Calu3 (cell line): ENCODE results near the gene GGT7. TPM values are rescaled to one million over a fixed set of nuclear protein-coding genes. Genes with fewer than 3 reads are reported as not detected.

Experiments
- BruUV-seq: library from RNA; stranded (reverse); fragments of 400-500 nt; replicated peaks from 2 replicates; lab custom pipeline; 2021; lab: Mats Ljungman, UMichigan
- CTCF ChIA-PET: fragments of 300-600 bp; sonication (Branson Sonifier 250); formaldehyde crosslinking; loops from one replicate; lab custom pipeline; 2022; ENCODE audit warnings: antibody characterized with exemption; lab: Charles Lee
- DNase-seq: peaks from one replicate; pipeline ENCODE4 v3.0.0; 2022
- H3K27ac Mint-ChIP-seq: one replicate; pipeline ENCODE4 v1.8.0; 2022; ENCODE audit warnings: mixed read lengths; ENCODE audit not compliant: unreplicated experiment
- H3K27me3 Mint-ChIP-seq: one replicate; pipeline ENCODE4 v1.8.0; 2022; ENCODE audit warnings: mixed read lengths; ENCODE audit not compliant: unreplicated experiment
- H3K36me3 Mint-ChIP-seq: one replicate; pipeline ENCODE4 v1.8.0; 2022; ENCODE audit warnings: mild to moderate bottlenecking, moderate library complexity, mixed read lengths; ENCODE audit not compliant: insufficient read depth, unreplicated experiment
- H3K4me1 Mint-ChIP-seq: one replicate; pipeline ENCODE4 v1.8.0; 2022; ENCODE audit warnings: mild to moderate bottlenecking, low read depth, mixed read lengths; ENCODE audit not compliant: unreplicated experiment
- H3K4me3 Mint-ChIP-seq: one replicate; pipeline ENCODE4 v1.8.0; 2022; ENCODE audit warnings: mild to moderate bottlenecking, low read depth, moderate library complexity, mixed read lengths; ENCODE audit not compliant: unreplicated experiment
- H3K9me3 Mint-ChIP-seq: one replicate; pipeline ENCODE4 v1.8.0; 2022; ENCODE audit warnings: low read depth, mixed read lengths; ENCODE audit not compliant: unreplicated experiment
- CTCF ChIP-seq: fragments of 200-600 bp; IDR thresholded peaks from one replicate; pipeline ENCODE4 v1.8.0; 2022; ENCODE audit warnings: antibody characterized with exemption; ENCODE audit not compliant: unreplicated experiment
- intact Hi-C: fragments of 100-400 bp; cut with micrococcal nuclease; formaldehyde crosslinking; loops from one replicate; pipeline ENCODE4 v1.10.0; 2022; ENCODE audit not compliant: unreplicated experiment
- total RNA-seq: library from RNA; stranded (reverse); gene quantifications from 2 replicates; pipeline ENCODE4 v1.2.3, GENCODE V29; 2022

GGT7 gene
- total RNA-seq, 1 experiment from 2014 or later = 16.2 TPM

DNA sequence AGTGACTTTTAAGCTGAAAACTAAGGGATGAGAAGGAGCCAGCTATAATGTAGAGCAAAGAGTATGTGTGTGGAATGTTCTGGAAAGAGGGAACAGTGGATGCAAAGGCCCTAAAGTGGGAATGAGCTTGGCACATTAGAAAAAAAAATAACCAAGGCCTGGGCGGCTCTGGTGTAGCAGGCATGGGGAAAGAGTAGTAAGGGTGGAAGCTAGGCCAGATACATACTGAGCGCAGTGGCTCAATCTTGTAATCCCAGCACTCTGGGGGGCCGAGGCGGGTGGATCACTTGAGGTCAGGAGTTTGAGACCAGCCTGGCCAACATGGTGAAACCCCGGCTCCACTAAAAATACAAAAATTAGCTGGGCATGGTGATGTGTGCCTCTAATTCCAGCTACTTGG, 8.4 kb downstream of the GGT7 start:
- H3K4me3 Mint-ChIP-seq = no peak overlapping the region
- intact Hi-C loops = no loop called here
- TF ChIP-seq CTCF = no peak
- CTCF ChIA-PET = interaction anchor here (1.1 kb wide), 1 partner anchor 9 kb away, joined by 3 read pairs; the partner anchor contains the start of gene GGT7
- H3K27me3 Mint-ChIP-seq = peaks cover 4% of the 10 kb centered on the region
- DNase-seq = no peak
- H3K4me1 Mint-ChIP-seq = peaks cover 11% of the 10 kb centered on the region
- no TSS peak for BruUV-seq
- no peaks in the 10 kb centered on the region for H3K9me3 Mint-ChIP-seq
- H3K27ac Mint-ChIP-seq = peak overlapping the region; percentile 3
- H3K36me3 Mint-ChIP-seq = peaks cover 7% of the 10 kb centered on the region

- DNase-seq = no peak
- no peak overlapping the region for H3K4me3 Mint-ChIP-seq
These were observed 9.2 kb downstream of the GGT7 start for GRCh38 chr20:34863421-34863965.

DNA sequence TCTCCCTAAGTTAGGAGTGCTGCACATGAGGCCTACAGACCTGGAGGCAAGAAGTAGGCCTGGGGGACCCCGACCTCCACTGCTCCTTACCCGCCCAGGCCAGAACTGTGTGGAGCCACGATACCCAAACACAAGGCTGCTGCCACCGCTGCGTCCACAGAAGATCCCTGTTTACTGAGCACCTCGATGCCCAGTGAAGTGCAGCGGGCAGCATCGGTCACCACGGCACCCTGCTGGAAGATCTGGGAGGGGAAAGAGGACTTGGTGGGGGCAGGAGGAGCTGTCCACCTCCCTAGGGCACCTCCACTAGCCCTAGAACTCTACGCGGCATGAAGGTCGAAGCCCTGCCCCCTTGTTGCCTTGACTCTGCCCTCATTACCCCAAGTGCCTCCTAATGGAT, 9.9 kb downstream of the GGT7 start:
- CTCF ChIA-PET = interaction anchor here (0.6 to 1.4 kb wide), 3 partner anchors 13 to 184 kb away, joined by 3 to 6 read pairs (median 4); no protein-coding TSS in a partner anchor
- intact Hi-C loops = no loop called here
- H3K4me3 Mint-ChIP-seq = no peak overlapping the region

More at GRCh38 chr20:34863421-34863965, 9.2 kb downstream of the GGT7 start:
- Mint-ChIP-seq H3K9me3 (no peaks in the 10 kb centered on the region), H3K4me1 (peaks cover 11% of the 10 kb centered on the region), H3K27ac (peak overlapping the region; percentile 3), H3K27me3 (no peaks in the 10 kb centered on the region), H3K36me3 (peaks cover 7% of the 10 kb centered on the region)
- no peak for TF ChIP-seq CTCF
- BruUV-seq = no TSS peak
- CTCF ChIA-PET = interaction anchor here (1.1 kb wide), 1 partner anchor 10 kb away, joined by 3 read pairs; the partner anchor contains the start of gene GGT7
- intact Hi-C loops = no loop called here

DNA sequence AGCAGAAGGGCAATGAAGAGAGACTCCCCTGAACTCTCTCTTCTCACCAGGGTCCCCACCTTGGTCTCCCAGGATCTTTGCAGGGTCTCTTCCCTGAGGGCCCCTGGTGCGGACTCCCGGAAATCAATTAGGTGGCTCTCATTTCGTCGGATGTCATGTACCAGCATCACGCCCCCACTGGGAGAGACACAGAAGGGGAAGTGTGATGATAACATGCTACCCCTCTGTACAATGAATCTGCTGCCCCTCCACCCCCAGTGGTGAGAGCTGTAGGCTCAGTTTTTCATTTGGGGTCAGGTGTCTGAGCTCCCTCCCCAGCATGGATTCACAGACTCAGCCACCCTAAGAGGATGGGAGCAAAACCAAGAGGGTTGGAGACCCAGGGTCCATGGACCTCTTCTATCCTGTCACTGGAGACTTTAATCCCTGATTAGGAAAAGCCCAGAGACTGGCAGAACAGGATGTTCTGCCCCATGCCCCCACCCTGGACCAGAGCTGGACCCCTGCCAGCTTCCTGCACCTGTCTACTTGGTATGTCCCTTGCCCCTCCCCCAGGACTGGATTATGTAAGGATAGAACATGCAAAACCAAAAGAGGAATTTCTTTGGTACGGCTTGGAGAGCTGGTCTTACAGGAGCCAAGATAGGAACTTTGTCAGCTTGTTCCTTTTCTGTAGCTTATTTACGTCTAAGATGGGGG, 11.1 kb downstream of the GGT7 start:
- DNase-seq = peak; percentile 82
- CTCF ChIA-PET = interaction anchor here (0.6 to 1.6 kb wide), 8 partner anchors 8 to 190 kb away, joined by 3 to 6 read pairs (median 4); no protein-coding TSS in a partner anchor
- Mint-ChIP-seq H3K9me3 (no peaks in the 10 kb centered on the region), H3K4me1 (peaks cover 11% of the 10 kb centered on the region), H3K4me3 (no peak overlapping the region), H3K36me3 (peaks cover 7% of the 10 kb centered on the region), H3K27me3 (no peaks in the 10 kb centered on the region), H3K27ac (no peak overlapping the region)
- TF ChIP-seq CTCF = no peak
- no TSS peak for BruUV-seq
- intact Hi-C loops = no loop called here

More for the DNA sequence above, 9.9 kb downstream of the GGT7 start:
- BruUV-seq = no TSS peak
- Mint-ChIP-seq H3K27me3 (no peaks in the 10 kb centered on the region), H3K9me3 (no peaks in the 10 kb centered on the region), H3K36me3 (peaks cover 7% of the 10 kb centered on the region), H3K4me1 (peaks cover 11% of the 10 kb centered on the region), H3K27ac (no peak overlapping the region)
- no peak for DNase-seq
- TF ChIP-seq CTCF = no peak
